Measurements from ENCODE around the gene SNAPC1.
"Not testable (repeated sequence)": the region's sequence is repeated elsewhere in the genome, so short reads cannot be mapped to it uniquely, and the experiment has no call there.

The SNAPC1 gene

DNA sequence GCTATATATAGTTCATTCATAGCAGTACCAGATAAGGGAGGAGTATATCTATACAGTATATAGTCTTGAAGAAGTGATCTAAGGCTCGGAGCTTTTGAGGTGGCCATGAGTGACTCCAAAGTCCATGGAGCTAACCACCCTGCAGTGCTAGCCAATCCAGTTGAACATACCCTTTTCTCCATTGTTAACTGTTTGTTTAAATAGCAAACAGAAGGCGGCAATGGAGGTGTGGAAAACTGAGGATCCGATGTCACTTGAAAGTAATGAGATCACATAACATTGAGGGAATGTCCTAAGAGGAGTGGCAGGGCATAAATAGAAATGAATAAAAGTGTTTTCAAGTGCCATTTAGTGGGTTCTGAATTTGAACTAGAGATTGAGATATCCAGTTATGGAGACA lies 12.4 kb upstream of the SNAPC1 start:
- DNase-seq (ENCODE audit: low read depth in 2 of 2) = no peak

DNA sequence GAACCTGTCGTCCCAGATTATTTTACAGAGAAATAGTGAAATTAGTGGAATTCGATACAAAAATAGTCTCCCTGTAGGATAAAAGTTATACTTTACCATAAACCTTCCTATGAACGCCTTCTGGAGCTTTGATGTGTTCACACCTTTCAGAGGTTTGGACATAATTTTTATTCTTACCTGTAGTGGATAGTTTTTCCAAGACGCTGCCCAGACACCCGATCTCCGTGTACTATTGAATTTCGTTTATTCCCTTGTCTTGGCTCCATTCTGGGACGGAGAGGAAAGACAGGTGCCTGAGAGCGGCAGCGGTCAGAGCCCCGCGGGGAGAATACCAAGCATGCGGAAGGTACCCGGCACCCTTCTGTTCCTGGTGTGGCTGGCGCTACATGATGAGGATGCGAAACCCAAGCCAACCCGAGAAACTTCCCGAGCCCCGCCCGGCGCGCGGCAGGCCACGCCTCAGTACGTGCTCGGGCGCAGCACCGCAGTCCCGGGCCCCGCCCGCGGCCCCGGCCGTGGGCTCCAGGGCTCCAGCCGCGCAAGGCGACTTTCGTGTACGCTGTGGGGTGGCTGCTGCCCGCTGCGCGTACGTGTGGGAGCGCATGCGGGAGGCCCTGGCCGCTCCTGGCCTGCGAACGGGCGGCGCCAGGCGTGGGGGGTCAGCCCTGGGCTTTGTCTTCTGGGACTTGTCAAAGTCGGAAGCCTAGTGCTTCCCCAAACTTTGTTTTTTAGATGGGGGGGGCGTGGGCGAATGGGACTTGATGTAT lies 11.3 kb upstream of the SNAPC1 start:
- peak; percentile 73 to 78 for DNase-seq (ENCODE audit: low read depth in 2 of 2)

DNA sequence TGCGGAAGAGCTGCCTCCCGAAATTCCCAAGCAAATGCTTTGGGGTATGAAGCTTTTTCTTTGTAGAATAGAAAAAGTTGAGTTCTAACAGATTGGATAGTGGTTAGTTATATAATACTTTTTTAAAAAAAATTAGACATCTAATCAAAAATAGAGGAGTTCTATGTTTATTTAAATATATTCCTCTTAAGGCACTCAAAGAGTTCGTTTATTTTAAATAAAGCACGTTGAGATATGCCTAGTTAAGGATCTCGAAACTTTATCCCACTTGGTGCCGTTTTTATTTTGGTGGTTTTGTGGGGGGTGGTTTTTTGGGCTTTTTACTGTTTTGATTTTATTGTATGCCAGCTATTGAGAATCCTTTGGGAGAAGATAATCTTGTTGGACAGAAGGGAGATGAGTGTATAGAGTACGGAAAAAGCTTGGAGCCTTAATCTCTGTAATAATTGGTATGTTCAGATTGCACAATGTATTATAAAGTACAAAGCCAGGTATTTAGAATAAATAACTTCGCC lies 10.7 kb upstream of the SNAPC1 start:
- DNase-seq (ENCODE audit: low read depth in 2 of 2) = no peak

DNA sequence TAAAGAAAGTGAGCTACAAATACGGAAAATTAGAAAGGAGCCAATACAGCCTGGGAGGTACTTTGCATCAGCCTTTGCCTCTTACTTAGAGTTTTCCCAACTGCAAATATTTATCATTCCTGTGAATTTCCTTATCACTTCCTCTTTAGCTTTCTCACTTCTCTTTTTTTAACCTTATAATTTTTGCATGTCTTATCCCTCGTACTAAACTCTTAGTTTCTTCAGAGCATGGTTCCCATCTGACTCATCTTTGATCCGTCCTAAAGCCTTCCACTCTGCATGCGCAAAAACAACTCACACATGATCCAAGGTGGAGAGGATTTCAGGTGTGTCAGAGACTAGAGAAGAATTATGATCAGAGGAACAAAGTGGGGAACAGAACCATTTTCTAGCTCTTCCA lies 9.6 kb upstream of the SNAPC1 start:
- no peak for DNase-seq (ENCODE audit: low read depth in 2 of 2)

DNA sequence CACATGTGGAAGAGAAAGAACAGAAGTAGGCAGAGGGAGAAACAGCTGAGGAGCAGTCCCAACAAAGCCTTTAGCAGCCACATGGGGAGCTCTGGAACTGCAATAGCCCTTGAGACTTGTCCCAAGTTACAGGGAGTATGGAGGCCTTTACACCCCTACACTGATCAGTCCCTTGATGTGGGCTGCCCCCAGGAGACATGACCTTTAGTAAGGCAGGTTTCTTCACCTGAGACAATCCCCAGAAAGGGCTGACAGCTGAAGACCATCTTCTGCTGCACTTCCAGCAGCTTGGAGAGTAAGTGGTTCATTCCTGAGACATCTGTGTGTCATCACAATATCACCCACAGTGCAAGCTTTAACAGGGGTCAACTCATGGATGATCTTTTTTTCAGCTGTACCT lies 8.6 kb upstream of the SNAPC1 start:
- DNase-seq (ENCODE audit: low read depth in 2 of 2) = no peak

DNA sequence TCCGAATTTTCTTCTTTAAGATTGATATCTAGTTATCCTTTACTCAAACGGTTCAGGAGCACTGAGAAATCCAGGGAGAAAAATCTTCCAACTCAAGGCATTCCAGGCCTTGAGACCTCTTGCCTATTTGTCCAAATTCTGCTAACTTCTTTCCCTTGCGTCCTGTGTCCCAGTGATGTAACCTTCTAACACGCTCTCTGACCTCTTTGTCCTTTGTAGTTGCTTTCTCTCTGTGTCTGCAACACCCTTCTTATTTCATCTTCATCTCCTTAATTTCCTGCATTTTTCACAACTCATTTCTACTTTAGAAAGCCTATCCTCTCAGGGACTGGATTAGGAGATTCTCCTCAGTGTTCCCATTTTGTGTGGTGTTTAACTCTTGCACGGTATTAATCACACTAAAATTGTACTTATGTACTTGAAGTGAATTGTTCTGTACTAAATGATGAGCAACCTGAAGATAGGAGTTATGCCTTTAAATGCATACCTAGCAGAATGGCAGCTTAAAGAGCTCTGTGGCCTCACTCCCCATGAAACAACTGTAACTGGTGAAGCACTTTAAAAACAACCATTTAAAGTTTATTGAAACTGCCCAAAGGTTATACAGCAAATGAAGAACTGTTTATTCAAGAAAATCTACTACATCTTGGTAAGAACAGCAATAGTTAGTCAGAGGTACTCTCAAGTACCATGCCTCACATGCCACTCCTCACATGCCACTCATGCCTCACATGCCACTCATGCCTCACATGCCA lies 7.4 kb upstream of the SNAPC1 start:
- no peak for DNase-seq (ENCODE audit: low read depth in 2 of 2)

DNA sequence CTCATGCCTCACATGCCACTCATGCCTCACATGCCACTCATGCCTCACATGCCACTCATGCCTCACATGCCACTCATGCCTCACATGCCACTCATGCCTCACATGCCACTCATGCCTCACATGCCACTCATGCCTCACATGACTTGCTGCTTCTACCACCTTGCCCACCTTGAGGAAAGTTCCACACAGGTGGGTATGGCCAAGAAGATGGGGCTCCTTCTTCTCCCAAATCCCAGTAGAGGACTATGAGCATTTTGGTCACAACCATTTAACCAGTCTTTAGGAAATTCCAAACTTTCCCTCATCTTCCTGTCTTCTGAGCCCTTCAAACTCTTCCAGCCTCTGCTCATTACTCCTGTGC lies 6.9 kb upstream of the SNAPC1 start:
- not testable (repeated sequence) for DNase-seq (ENCODE audit: low read depth in 2 of 2)

DNA sequence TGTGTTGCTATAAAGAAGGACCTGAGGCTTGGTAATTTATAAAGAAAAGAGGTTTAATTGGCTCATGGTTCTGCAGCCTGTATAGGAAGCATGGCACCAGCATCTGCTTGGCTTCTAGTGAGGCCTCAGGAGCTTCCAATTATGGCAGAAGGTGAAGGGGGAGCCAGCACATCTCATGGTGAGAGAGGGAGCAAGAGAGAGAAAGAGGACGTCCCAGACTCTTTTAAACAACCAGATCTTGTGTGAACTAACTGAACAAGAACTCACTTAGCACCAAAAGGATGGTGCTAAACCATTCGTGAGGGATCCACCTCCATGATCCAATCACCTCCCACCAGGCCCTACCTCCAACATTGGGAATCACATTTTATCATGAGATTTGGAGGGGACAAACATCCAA lies 6.1 kb upstream of the SNAPC1 start:
- DNase-seq (ENCODE audit: low read depth in 2 of 2) = no peak

DNA sequence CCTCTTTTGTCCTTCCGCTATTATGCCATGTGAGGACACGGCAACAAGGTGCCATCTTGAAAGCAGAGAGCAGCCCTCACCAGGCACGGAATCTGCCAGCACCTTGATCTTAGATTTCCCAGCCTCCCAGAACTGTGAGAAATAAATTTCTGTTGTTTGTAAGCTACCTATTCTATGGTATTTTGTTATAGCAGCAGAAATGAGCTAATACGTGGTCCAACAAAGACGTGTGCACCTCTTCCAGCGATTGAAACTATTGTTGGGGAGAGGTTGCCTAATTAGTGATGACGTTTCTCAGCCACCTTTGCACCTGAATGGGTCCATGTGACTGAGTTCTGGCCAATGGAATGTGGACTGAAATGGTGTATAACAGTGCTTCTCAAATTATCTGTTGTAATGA lies 2.3 kb upstream of the SNAPC1 start:
- no peak for DNase-seq (ENCODE audit: low read depth in 2 of 2)

DNA sequence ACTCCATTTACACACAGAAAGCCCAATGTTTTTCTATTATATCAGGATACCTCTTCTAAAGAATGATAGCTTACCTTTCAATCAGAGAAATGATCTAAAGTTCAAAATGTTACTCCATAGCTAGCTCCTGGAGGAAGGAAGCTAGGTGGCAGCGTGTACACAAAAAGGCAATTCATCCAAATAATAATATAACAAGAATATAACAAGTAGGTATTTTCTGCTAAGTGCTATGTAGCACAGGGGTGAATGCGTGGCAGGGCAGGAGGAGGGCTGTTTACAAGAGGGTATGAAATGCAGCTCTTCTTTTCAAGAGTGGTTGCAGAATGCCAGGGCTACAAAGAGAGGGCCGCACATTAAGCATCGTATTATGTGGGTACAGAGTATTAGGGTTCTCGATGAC lies 663 bp upstream of the SNAPC1 start:
- DNase-seq (ENCODE audit: low read depth in 2 of 2) = no peak

DNA sequence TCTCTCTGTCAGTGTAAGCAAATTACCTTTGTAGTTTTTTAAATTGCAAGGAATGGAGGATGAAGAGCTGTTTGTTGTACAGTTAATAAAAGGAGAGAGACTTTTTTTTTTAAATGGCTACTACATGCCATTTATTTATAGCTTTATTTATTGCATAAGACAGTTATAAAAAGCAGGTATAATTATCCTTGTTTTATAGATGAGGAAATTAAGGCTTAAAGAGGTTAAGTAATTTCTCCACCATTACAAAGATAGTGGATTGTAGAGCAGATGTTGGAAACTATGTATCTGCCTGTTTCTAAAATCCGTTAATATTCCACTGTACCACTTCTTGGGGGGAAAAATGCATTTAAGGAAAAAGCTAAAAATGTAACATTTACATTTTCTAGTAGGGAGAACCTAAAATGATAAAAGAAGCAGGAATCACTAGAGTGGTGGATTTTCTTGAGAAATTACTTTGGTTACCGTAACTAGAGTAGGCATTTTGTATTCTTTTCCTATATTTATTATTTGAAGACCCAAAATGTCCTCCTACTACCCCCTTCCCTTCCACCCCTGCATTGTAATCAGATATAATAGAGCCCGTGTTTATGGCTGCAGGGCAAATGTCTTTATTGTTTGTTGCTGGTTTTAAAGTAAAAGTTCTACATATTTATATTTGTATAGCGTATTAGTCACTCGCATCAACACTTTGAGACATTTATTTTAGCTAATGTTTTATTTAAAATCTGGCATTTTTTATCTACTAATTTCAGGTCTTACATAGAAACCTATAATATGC lies 2.3 kb downstream of the SNAPC1 start:
- no peak for DNase-seq (ENCODE audit: low read depth in 2 of 2)

DNA sequence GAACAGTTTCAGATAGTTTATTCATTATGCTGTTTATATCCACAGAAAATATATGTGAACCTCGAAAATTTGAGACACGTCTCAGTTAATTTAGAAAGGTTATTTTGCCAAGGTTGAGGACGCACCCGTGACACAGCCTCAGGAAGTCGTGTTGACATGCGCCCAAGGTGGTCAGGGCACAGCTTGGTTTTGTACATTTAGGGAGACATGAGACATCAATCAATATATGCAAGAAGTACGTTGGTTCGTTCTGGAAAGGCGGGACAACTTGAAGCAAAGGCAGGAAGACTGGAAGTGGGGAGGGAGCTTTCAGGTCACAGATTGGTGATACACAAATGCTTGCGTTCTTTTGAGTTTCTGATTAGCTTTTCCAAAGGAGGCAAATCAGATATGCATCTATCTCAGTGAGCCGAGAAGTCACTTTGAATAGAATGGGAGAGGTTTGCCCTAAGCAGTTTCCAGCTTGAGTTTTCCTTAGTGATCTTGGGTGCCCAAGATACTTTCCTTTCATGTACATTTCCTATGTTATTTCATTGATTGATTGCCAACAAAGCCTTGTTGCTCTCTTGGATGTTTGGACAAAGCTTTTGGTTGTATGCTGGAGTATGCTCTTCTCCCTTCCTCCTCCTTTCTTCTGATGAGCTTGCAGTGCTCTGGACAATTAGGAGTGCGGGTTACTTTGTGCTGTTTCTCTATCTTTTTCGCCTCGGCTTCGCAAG lies 3.2 kb downstream of the SNAPC1 start:
- DNase-seq (ENCODE audit: low read depth in 2 of 2) = no peak

DNA sequence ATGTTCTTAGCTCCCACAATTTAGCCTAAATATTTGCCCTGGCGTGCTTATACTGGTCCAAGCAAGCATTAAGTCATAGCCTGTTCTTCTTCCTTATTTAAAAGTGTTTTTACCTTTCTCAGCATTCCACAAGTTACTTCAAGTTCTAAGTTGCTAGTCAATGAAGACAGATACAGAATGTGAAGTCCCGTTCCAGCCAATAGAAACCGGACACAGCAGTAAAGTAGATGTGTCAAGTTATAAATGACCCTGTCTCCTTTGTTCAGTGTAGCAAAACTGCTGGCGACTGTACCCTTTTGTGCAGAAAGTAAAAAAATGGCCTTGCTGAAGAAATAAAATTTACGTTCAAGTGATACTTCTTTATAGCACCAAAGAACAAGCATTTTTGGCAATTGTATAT lies 3.9 kb downstream of the SNAPC1 start:
- no peak for DNase-seq (ENCODE audit: low read depth in 2 of 2)

DNA sequence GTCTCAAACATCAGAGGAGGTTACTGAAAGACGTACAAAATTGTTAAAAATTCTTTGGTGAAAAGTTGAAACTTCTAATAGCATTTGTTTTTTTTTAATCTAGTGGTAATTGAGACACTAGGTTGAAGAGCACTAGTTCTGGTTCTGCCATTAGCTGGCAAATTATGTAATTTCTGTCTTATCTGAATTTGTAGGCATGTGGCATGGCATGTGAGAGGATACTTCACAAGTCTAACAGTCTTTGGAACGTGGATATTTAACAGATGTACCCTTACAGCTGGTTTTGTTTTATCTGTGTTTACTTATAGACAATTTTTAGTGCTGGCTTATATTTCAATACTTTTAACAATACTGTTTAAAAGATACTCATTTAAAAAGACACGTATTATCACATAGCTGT lies 6.0 kb downstream of the SNAPC1 start:
- no peak for DNase-seq (ENCODE audit: low read depth in 2 of 2)

DNA sequence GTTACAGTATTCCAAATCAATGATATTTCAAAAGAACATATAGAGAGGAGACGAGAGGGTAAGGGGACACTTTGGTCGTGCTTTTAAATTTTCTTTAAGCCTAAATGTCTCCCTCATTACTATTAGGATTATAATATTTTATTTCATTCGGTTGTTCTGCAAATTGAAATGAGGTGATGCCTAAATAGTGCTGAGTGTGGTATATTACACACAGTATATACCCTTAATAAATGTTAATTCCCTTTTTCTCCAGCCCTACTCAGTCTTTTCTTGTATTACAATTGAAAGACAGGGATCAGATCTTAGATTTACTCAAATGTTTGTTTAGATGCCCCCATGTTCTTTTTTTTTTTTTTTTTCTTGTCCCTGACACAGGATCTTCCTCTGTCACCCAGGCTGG lies 7.7 kb downstream of the SNAPC1 start:
- no peak for DNase-seq (ENCODE audit: low read depth in 2 of 2)

DNA sequence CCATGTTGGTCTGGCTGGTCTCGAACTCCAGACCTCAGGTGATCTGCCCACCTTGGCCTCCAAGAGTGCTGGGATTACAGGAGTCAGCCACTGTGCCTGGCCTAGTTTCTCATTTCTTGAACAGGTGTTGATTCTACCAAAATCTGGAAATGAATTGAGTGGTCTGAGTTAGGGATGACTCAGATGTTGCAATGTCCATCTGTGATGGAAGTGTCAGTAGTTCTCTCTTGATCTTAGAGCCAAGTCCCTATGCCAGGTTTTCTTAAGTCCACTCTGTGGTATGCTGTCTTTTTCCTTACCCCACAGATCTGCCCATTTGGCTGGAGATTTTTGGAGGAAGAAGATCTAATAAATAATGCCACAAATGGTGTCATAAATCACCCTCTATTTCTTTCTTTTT lies 12.6 kb downstream of the SNAPC1 start:
- DNase-seq (ENCODE audit: low read depth in 2 of 2) = no peak

DNA sequence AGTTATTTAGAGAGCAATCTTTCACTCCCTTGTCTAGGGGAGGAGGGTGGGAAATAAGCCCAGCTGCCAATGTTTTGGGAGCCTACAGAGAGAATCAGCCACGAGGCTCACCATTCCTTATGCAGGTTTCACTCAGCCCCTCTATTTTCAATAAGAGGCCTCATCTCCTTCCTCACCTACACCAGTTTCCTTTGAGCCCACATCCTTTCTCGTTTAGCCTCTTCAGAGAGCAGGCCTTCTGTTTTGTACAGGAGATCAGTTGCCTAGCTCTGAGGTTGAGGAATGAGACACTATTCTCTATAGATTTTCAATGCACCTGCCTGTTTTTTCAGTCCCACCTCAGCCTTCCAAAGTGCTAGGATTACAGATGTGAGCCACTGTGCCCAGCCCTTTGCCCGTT lies 17.9 kb downstream of the SNAPC1 start:
- DNase-seq (ENCODE audit: low read depth in 2 of 2) = no peak

DNA sequence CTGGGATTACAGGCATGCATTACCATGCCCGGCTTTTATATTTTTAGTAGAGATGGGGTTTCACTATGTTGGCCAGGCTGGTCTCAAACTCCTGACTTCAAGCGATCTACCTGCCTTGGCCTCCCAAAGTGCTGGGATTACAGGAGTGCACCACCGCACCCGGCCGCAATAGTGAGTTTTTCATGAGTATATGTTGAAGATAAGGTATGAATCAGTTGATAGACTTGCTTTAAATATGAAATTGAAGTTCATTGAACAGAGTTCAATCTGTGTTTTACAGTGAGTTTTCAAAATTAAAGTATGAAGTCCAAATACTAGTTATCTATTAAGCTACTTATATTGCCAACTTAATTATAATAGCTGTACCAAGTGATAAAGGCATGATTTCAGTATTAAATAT lies 35.1 kb downstream of the SNAPC1 start:
- DNase-seq (ENCODE audit: low read depth in 2 of 2) = no peak

DNA sequence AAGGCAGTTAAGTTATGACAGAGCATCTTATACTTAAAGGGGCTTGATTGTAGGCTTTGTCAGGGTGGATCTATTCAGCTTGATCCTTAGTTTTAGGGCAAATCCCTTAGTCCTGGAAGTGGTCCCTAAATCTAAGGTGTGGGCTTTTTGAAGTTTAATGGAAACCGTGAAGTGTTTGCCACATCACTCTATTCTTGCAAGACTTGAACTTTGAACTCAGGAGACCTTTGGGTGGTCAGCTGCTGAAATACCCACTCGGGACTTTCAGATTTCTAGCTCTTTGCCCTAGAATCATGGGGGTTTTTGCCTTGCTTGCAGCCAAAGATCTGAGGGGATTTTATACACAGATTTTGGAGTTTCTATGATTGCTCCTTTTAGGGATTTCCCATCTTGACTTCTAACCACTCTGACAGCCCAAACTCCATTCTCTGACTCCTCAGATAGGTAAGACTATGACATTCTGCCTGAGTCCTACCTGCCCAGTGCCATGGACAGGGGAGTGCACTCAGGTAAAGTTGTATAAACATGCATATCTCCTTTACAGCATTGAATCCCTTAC lies 39.9 kb downstream of the SNAPC1 start:
- no peak for DNase-seq (ENCODE audit: low read depth in 2 of 2)

DNA sequence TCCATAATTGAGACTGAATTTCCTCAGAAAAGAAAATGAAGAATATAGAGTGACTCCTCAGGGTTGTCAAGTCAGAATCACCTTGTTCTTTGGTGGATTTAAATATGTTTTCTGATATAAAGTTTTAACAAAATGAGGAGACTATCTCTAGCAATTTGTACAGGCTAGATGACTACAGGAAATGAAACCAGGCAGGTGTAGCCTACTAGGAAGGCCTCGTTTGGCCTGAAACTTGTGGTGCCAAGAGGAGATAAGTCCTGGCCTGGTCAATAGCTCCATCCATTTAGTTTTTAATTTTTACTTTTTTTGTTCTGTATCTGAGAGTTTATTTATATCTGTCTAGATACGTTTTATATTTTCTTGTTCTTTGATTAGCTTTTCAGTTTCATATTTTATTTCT lies 41.5 kb downstream of the SNAPC1 start:
- no peak for DNase-seq (ENCODE audit: low read depth in 2 of 2)

DNA sequence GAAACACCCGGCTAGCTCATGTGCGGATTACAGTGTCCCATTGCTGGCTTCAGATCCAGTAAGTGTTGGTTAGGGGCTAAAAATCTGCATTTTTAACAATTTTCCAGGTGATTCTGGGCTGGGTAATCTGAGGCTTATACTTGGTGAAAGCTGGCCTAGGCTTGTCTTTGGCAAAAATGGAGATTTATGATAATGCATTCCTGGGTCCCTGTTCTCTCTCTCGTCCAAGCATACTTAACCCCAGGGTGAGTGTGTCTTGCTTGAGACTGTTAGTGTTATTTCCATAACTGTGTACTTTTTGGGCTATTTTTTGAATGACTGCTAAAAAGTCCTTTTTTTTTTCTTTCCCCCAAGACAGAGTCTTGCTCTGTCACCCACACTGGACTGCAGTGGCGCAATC lies 43.2 kb downstream of the SNAPC1 start:
- no peak for DNase-seq (ENCODE audit: low read depth in 2 of 2)

DNA sequence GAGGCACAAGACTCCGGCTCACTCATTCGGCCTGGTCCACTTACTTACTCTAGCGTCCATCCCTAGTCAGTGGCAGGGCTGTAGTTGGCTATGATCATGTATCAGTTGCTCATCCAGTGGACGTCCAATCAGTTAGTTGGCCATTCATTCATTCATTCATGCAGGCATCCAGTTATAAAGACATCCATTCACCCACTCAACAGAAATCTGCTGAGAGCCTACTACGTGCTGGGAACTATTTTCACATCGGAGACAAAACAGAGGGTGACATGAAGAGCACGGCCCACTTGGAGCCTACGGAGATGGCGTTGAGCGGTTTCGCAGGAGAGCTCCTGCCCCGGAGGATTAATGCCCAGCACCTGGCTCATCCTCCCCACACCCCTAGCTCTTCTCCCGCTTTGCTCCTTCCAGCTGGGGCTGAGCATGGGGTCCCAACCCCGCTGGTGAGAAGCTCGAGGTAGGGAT lies 49.7 kb downstream of the SNAPC1 start:
- DNase-seq (ENCODE audit: low read depth in 2 of 2) = no peak
